Measurements from ENCODE around the gene PRMT9.

PRMT9 gene

GRCh38 chr4:147683717-147684700 lies at the start of gene PRMT9:
Gene PRMT9 (minus strand): TSS chr4:147684163. CDS start chr4:147683987, 176 bp downstream.
- DNase-seq, result peak; percentile 75

GRCh38 chr4:147732518-147733235 lies 48.7 kb upstream of the PRMT9 start:
- DNase-seq, result peak; percentile 11

GRCh38 chr4:147731580-147732517 lies 47.9 kb upstream of the PRMT9 start, which contains the start of gene ARHGAP10:
Gene ARHGAP10 (plus strand): TSS chr4:147732088. CDS start chr4:147732302, 214 bp downstream.
- peak; percentile 56 for DNase-seq

GRCh38 chr4:147730333-147730732 lies 46.4 kb upstream of the PRMT9 start:
- DNase-seq, result no peak

- no peak for DNase-seq
Observed at GRCh38 chr4:147727476-147728028, 43.6 kb upstream of the PRMT9 start.

GRCh38 chr4:147725673-147726072 lies 41.7 kb upstream of the PRMT9 start:
- no peak for DNase-seq

- no peak for DNase-seq
Observed at GRCh38 chr4:147724468-147725201, 40.7 kb upstream of the PRMT9 start.

- no peak for DNase-seq
Observed at GRCh38 chr4:147723326-147723725, 39.4 kb upstream of the PRMT9 start.

- no peak for DNase-seq
Observed at GRCh38 chr4:147717878-147718277, 33.9 kb upstream of the PRMT9 start.

- DNase-seq, result no peak
Observed at GRCh38 chr4:147714575-147715401, 30.8 kb upstream of the PRMT9 start.

GRCh38 chr4:147709999-147710398 lies 26.0 kb upstream of the PRMT9 start:
- no peak for DNase-seq

GRCh38 chr4:147707892-147708672 lies 24.1 kb upstream of the PRMT9 start:
- DNase-seq, result peak; percentile 20

- DNase-seq, result no peak
Observed at GRCh38 chr4:147704846-147705245, 20.9 kb upstream of the PRMT9 start.

GRCh38 chr4:147696866-147697265 lies 12.9 kb upstream of the PRMT9 start:
- DNase-seq, result no peak

- DNase-seq, result no peak
Observed at GRCh38 chr4:147693218-147693617, 9.3 kb upstream of the PRMT9 start.

- no peak for DNase-seq
Observed at GRCh38 chr4:147691820-147692219, 7.9 kb upstream of the PRMT9 start.

GRCh38 chr4:147689067-147689466 lies 5.1 kb upstream of the PRMT9 start:
- no peak for DNase-seq

- DNase-seq, result peak; percentile 43
Observed at GRCh38 chr4:147683188-147683591, 773 bp downstream of the PRMT9 start.

- peak; percentile 54 for DNase-seq
Observed at GRCh38 chr4:147682755-147683154, 1.2 kb downstream of the PRMT9 start.
